GM23248 (cell line): ENCODE results near the gene FHIP2A.

ENCODE experiments used
- EZH2 ChIP-seq: fragments of 200-600 bp; sonication (generic); IDR thresholded peaks from 2 replicates; pipeline ENCODE4 v1.6.1; 2018; ENCODE audit warnings: antibody characterized with exemption, mild to moderate bottlenecking; ENCODE audit not compliant: insufficient read depth, poor library complexity, severe bottlenecking
- EZH2phosphoT487 ChIP-seq: fragments of 200-600 bp; sonication (generic); IDR thresholded peaks from 2 replicates; pipeline ENCODE4 v1.6.1; 2018; ENCODE audit warnings: antibody characterized with exemption, moderate library complexity, mild to moderate bottlenecking, low read depth; ENCODE audit not compliant: insufficient read depth

- no peak for TF ChIP-seq EZH2
- TF ChIP-seq EZH2phosphoT487: peak; percentile 83; the same call in 1 of the 2 replicates
Measured at GRCh38 chr10:114825513-114826253, 4.1 kb downstream of the FHIP2A start.
